Neural cell (in vitro differentiated cells): Measurements from ENCODE around the gene ANKRD28. TPM values are rescaled to one million over a fixed set of nuclear protein-coding genes. Genes with fewer than 3 reads are reported as not detected.

Experiments
- H2AFZ ChIP-seq: fragments of 200-600, 300-800 bp; sonication (generic), shearing (Covaris generic); 2 replicates; pipeline ENCODE4 v1.6.0; 2014; ENCODE audit warnings: low read depth, mild to moderate bottlenecking, antibody characterized with exemption, low read length, moderate library complexity
- H3F3A ChIP-seq: fragments of 200-600 bp; shearing (Covaris generic); 2 replicates; pipeline ENCODE4 v1.6.1; 2016; ENCODE audit warnings: mild to moderate bottlenecking, moderate library complexity, mixed read lengths, antibody characterized with exemption, low read length; ENCODE audit not compliant: insufficient read depth, poor library complexity, severe bottlenecking
- H3K27ac ChIP-seq: fragments of 200-600, 300-800 bp; sonication (generic), shearing (Covaris generic); 2 replicates; pipeline ENCODE4 v1.5.1; 2014; ENCODE audit warnings: mild to moderate bottlenecking, low read length, moderate library complexity
- H3K27me3 ChIP-seq: fragments of 300-800, 200-600 bp; sonication (generic), shearing (Covaris generic); 2 replicates; pipeline ENCODE4 v1.6.0; 2014; ENCODE audit warnings: mild to moderate bottlenecking, low read depth, low read length, moderate library complexity; ENCODE audit not compliant: insufficient read depth
- H3K36me3 ChIP-seq: fragments of 300-800, 200-600 bp; sonication (generic), shearing (Covaris generic); 2 replicates; pipeline ENCODE4 v1.5.1; 2014; ENCODE audit warnings: mild to moderate bottlenecking, antibody characterized with exemption, low read length, moderate library complexity; ENCODE audit not compliant: insufficient read depth
- H3K4me2 ChIP-seq: fragments of 300-800, 200-600 bp; sonication (generic), shearing (Covaris generic); 2 replicates; pipeline ENCODE4 v1.6.0; 2014; ENCODE audit warnings: mild to moderate bottlenecking, low read length
- H3K4me3 ChIP-seq: fragments of 300-800, 200-600 bp; sonication (generic), shearing (Covaris generic); 2 replicates; pipeline ENCODE4 v1.5.1; 2014; ENCODE audit warnings: mild to moderate bottlenecking, low read length, moderate library complexity
- H3K79me2 ChIP-seq: fragments of 200-600 bp; shearing (Covaris generic); replicated peaks from 2 replicates; pipeline ENCODE4 v1.6.0; 2014; ENCODE audit warnings: mild to moderate bottlenecking, low read length, moderate library complexity; ENCODE audit not compliant: insufficient read depth
- H3K9ac ChIP-seq: fragments of 300-800, 200-600 bp; sonication (generic), shearing (Covaris generic); 2 replicates; pipeline ENCODE4 v1.6.1; 2016; ENCODE audit warnings: mild to moderate bottlenecking, low read length, mixed read lengths
- H3K9me2 ChIP-seq: fragments of 200-600 bp; shearing (Covaris generic); 2 replicates; pipeline ENCODE4 v1.6.1; 2016; ENCODE audit warnings: mild to moderate bottlenecking, low read length, mixed read lengths; ENCODE audit not compliant: insufficient read depth
- H3K9me3 ChIP-seq: fragments of 200-600, 300-800 bp; sonication (generic), shearing (Covaris generic); 2 replicates; pipeline ENCODE4 v1.6.1; 2016; ENCODE audit warnings: mild to moderate bottlenecking, mixed run types, low read length, moderate library complexity, mixed read lengths
- H4K20me1 ChIP-seq: fragments of 200-600 bp; shearing (Covaris generic); 2 replicates; pipeline ENCODE4 v1.6.1; 2016; ENCODE audit warnings: mild to moderate bottlenecking, mixed run types; ENCODE audit not compliant: insufficient read depth
- CTCF ChIP-seq: fragments of 450-650 bp; IDR thresholded peaks from 2 replicates; pipeline ENCODE4 v1.5.1; 2014; ENCODE audit warnings: antibody characterized with exemption, mild to moderate bottlenecking, moderate library complexity; ENCODE audit not compliant: poor library complexity, severe bottlenecking
- EP300 ChIP-seq: fragments of 450-650 bp; conservative IDR thresholded peaks from 2 replicates; pipeline ENCODE4 v1.6.1; 2014; ENCODE audit warnings: antibody characterized with exemption, mild to moderate bottlenecking, moderate library complexity; ENCODE audit not compliant: poor library complexity, severe bottlenecking
- EZH2 ChIP-seq: fragments of 200-600, 300-800 bp; shearing (Covaris generic), sonication (generic); IDR thresholded peaks from 2 replicates; pipeline ENCODE4 v1.6.1; 2014; ENCODE audit warnings: antibody characterized with exemption, low read length, borderline replicate concordance, mild to moderate bottlenecking; ENCODE audit not compliant: insufficient read depth, poor library complexity, severe bottlenecking
- MXI1 ChIP-seq: fragments of 450-650 bp; conservative IDR thresholded peaks from 2 replicates; pipeline ENCODE4 v1.6.1; 2014; ENCODE audit warnings: antibody characterized with exemption, mild to moderate bottlenecking; ENCODE audit not compliant: poor library complexity, severe bottlenecking
- POLR2AphosphoS5 ChIP-seq: IDR thresholded peaks from 2 replicates; pipeline ENCODE4 v1.6.1; 2012
- RAD21 ChIP-seq: fragments of 450-650 bp; conservative IDR thresholded peaks from 2 replicates; pipeline ENCODE4 v1.6.1; 2014; ENCODE audit warnings: antibody characterized with exemption, mild to moderate bottlenecking, moderate library complexity
- SMC3 ChIP-seq: fragments of 450-650 bp; conservative IDR thresholded peaks from 2 replicates; pipeline ENCODE4 v1.6.1; 2014; ENCODE audit warnings: antibody characterized with exemption, mild to moderate bottlenecking, moderate library complexity; ENCODE audit not compliant: poor library complexity
- TAF1 ChIP-seq: IDR thresholded peaks from 2 replicates; pipeline ENCODE4 v1.6.1; 2012; ENCODE audit warnings: low read depth
- polyA plus RNA-seq: library from polyadenylated mRNA; depleted of rRNA; stranded (reverse); fragments of >200 nt; gene quantifications from 2 replicates; pipeline ENCODE4 v1.2.3, GENCODE V29; 2014
- TF ChIP-seq, protein P1 (sequence below): IDR thresholded peaks from 2 replicates; pipeline ENCODE4 v1.6.1; 2012; ENCODE audit warnings: borderline replicate concordance

ANKRD28 gene
- polyA plus RNA-seq, 1 donor from 2014 or later: 101 TPM

DNA sequence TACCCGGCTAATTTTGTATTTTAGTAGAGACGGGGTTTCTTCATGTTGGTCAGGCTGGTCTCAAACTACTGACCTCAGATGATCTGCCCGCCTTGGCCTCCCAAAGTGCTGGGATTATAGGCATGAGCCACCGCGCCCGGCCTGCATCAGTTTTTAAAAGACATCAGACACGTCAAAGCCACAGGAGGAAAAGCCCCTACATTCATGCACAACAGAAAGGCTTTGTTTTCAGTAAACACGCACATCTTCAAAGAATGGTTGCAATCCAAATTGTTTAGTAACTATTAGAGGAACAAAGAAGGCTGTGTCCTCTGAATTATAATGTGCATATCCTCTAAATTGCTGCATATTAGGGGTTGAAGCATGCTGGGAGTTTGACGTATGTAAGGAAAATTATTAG lies 142.9 kb downstream of the ANKRD28 start:
- H3K36me3 ChIP-seq: no peaks in the 10 kb centered on the region
- no peaks in the 10 kb centered on the region for H3K79me2 ChIP-seq
- no peaks in the 10 kb centered on the region for H3F3A ChIP-seq
- no peaks in the 10 kb centered on the region for H3K9me2 ChIP-seq
- TF ChIP-seq EZH2 (no peak), CTCF (no peak), TAF1 (no peak), RAD21 (no peak), EP300 (no peak), MXI1 (no peak), SMC3 (no peak), POLR2AphosphoS5 (no peak)
- TF ChIP-seq, protein P1, sequence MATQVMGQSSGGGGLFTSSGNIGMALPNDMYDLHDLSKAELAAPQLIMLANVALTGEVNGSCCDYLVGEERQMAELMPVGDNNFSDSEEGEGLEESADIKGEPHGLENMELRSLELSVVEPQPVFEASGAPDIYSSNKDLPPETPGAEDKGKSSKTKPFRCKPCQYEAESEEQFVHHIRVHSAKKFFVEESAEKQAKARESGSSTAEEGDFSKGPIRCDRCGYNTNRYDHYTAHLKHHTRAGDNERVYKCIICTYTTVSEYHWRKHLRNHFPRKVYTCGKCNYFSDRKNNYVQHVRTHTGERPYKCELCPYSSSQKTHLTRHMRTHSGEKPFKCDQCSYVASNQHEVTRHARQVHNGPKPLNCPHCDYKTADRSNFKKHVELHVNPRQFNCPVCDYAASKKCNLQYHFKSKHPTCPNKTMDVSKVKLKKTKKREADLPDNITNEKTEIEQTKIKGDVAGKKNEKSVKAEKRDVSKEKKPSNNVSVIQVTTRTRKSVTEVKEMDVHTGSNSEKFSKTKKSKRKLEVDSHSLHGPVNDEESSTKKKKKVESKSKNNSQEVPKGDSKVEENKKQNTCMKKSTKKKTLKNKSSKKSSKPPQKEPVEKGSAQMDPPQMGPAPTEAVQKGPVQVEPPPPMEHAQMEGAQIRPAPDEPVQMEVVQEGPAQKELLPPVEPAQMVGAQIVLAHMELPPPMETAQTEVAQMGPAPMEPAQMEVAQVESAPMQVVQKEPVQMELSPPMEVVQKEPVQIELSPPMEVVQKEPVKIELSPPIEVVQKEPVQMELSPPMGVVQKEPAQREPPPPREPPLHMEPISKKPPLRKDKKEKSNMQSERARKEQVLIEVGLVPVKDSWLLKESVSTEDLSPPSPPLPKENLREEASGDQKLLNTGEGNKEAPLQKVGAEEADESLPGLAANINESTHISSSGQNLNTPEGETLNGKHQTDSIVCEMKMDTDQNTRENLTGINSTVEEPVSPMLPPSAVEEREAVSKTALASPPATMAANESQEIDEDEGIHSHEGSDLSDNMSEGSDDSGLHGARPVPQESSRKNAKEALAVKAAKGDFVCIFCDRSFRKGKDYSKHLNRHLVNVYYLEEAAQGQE: no peak
- H4K20me1 ChIP-seq: no peaks in the 10 kb centered on the region
- H2AFZ ChIP-seq: no peak overlapping the region
- no peaks in the 10 kb centered on the region for H3K27me3 ChIP-seq
- H3K4me2 ChIP-seq: no peak overlapping the region
- no peaks in the 10 kb centered on the region for H3K9me3 ChIP-seq
- no peak overlapping the region for H3K9ac ChIP-seq
- H3K27ac ChIP-seq: no peak overlapping the region
- no peak overlapping the region for H3K4me3 ChIP-seq

DNA sequence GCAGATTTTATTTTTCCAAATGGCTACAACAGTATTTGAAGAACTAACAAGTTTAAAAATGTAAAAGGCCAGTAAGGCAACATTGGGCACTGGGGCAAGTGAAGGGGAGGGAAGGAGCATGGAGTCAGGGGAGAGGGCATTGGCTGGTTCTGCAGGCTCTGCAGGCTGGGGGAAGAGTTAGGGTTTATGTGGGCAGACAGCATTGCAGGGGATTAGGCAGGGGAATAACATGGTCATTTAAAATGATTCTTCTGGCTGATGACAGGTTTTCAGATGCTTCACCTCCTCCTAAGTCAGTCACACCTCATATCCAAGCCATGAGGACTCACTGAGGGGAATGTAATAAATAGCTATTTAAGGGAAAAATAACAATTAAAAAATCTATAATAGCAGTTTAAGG lies 143.7 kb downstream of the ANKRD28 start:
- no peak for TF ChIP-seq EP300
- TF ChIP-seq, protein P1: no peak
- Histone ChIP-seq H3K27me3 (no peaks in the 10 kb centered on the region), H2AFZ (no peak overlapping the region), H3K4me3 (no peak overlapping the region), H3K9me3 (no peaks in the 10 kb centered on the region), H3K27ac (no peak overlapping the region), H3K9ac (no peak overlapping the region), H3K4me2 (no peak overlapping the region), H3K79me2 (no peaks in the 10 kb centered on the region), H3K9me2 (no peaks in the 10 kb centered on the region), H4K20me1 (no peaks in the 10 kb centered on the region), H3K36me3 (no peaks in the 10 kb centered on the region), H3F3A (no peaks in the 10 kb centered on the region)
